Effector memory CD8-positive, alpha-beta T cell (primary cell): ENCODE measurements around the gene SNX4.
A peak's percentile ranks its signal among the peaks of the same experiment; 100 is the strongest.
"Not testable (repeated sequence)": the region's sequence is repeated elsewhere in the genome, so short reads cannot be mapped to it uniquely, and the experiment has no call there.

ENCODE experiments used
- ATAC-seq: fragments of 150-1000 bp; cut with Tn5 transposase; replicated peaks from 2 replicates; pipeline ENCODE4 v1.10.0; 2021; ENCODE audit warnings: mild to moderate bottlenecking, moderate library complexity
- DNase-seq, 3 experiments: peaks; one replicate each; pipeline ENCODE4 v3.0.0; 2021
- H3K27ac Mint-ChIP-seq, 2 donors: one replicate each; pipeline ENCODE4 v1.8.0; 2022; ENCODE audit warnings: mild to moderate bottlenecking in 2 of 2, mixed read lengths in 2 of 2, moderate library complexity in 2 of 2
- H3K27me3 Mint-ChIP-seq, 2 donors: one replicate each; pipeline ENCODE4 v1.8.0; 2022; ENCODE audit warnings: mixed read lengths in 2 of 2
- H3K36me3 Mint-ChIP-seq: one replicate; pipeline ENCODE4 v1.8.0; 2022; ENCODE audit warnings: mild to moderate bottlenecking, moderate library complexity, mixed read lengths; ENCODE audit not compliant: insufficient read depth
- H3K4me1 Mint-ChIP-seq, 2 donors: one replicate each; pipeline ENCODE4 v1.8.0; 2022; ENCODE audit warnings: low read depth in 2 of 2, mixed read lengths in 2 of 2
- H3K4me3 Mint-ChIP-seq, 2 donors: one replicate each; pipeline ENCODE4 v1.8.0; 2022; ENCODE audit warnings: mild to moderate bottlenecking in 2 of 2, mixed read lengths in 2 of 2, moderate library complexity in 2 of 2
- H3K9me3 Mint-ChIP-seq, 2 donors: one replicate each; pipeline ENCODE4 v1.8.0; 2022; ENCODE audit warnings: mixed read lengths in 2 of 2
- total RNA-seq, 9 experiments: gene quantifications; one replicate each; lab custom pipeline; 2026; lab: John Stamatoyannopoulos, UW

The SNX4 gene
- total RNA-seq = 19.4 to 70.5 (median 38.2) reads per million in 9 experiments

GRCh38 chr3:125519678-125520562 lies at the start of gene SNX4:
Gene SNX4, minus strand, starts transcription at chr3:125520202. Its CDS starts 30 bp downstream, at chr3:125520172.
- peaks cover 21% of the 10 kb centered on the region for H3K36me3 Mint-ChIP-seq
- H3K27ac Mint-ChIP-seq = peak within 1 kb of the TSS; percentile 91 to 97
- ATAC-seq (peak; percentile 96), DNase-seq (peak; percentile 77 to 81 (median 78))
- H3K27me3 Mint-ChIP-seq = peaks cover 0 to 6% of the 10 kb centered on the region in 2 donors
- peaks cover 23 to 31% of the 10 kb centered on the region in 2 donors for H3K4me1 Mint-ChIP-seq
- H3K4me3 Mint-ChIP-seq = peak within 1 kb of the TSS; percentile 88 to 98
- H3K9me3 Mint-ChIP-seq = no peaks in the 10 kb centered on the region

GRCh38 chr3:125556314-125556713 lies 36.3 kb upstream of the SNX4 start:
- no peak for ATAC-seq
- Mint-ChIP-seq H3K36me3 (peaks cover 29% of the 10 kb centered on the region), H3K9me3 (no peaks in the 10 kb centered on the region), H3K27me3 (no peaks in the 10 kb centered on the region), H3K27ac (no peak overlapping the region), H3K4me3 (no peak overlapping the region), H3K4me1 (no peaks in the 10 kb centered on the region)
- DNase-seq = no peak

GRCh38 chr3:125552401-125552800 lies 32.4 kb upstream of the SNX4 start:
- ATAC-seq = no peak

GRCh38 chr3:125528920-125529319 lies 8.9 kb upstream of the SNX4 start:
- no peak for ATAC-seq
- Mint-ChIP-seq H3K4me3 (no peak overlapping the region), H3K27ac (no peak overlapping the region), H3K36me3 (peaks cover 25% of the 10 kb centered on the region), H3K4me1 (no peaks in the 10 kb centered on the region), H3K27me3 (peaks cover 0 to 1% of the 10 kb centered on the region in 2 donors), H3K9me3 (no peaks in the 10 kb centered on the region)
- no peak for DNase-seq

More at GRCh38 chr3:125552401-125552800, 32.4 kb upstream of the SNX4 start:
- peaks cover 28% of the 10 kb centered on the region for H3K36me3 Mint-ChIP-seq
- no peaks in the 10 kb centered on the region for H3K9me3 Mint-ChIP-seq
- no peak overlapping the region for H3K27ac Mint-ChIP-seq
- no peak overlapping the region for H3K4me3 Mint-ChIP-seq
- no peak for DNase-seq
- no peaks in the 10 kb centered on the region for H3K27me3 Mint-ChIP-seq
- H3K4me1 Mint-ChIP-seq = no peaks in the 10 kb centered on the region

GRCh38 chr3:125525153-125525552 lies 5.2 kb upstream of the SNX4 start:
- no peak for DNase-seq
- Mint-ChIP-seq H3K27me3 (peaks cover 0 to 6% of the 10 kb centered on the region in 2 donors), H3K9me3 (no peaks in the 10 kb centered on the region), H3K4me3 (no peak overlapping the region), H3K27ac (no peak overlapping the region), H3K4me1 (peaks cover 2 to 4% of the 10 kb centered on the region in 2 donors), H3K36me3 (peaks cover 12% of the 10 kb centered on the region)
- no peak for ATAC-seq

- ATAC-seq, H3K27me3 Mint-ChIP-seq, H3K9me3 Mint-ChIP-seq, DNase-seq: not testable (repeated sequence)
- H3K4me3 Mint-ChIP-seq = peak overlapping the region; percentile 88 to 98
- peak overlapping the region; percentile 91 to 97 for H3K27ac Mint-ChIP-seq
- peaks cover 21% of the 10 kb centered on the region for H3K36me3 Mint-ChIP-seq
- H3K4me1 Mint-ChIP-seq = peaks cover 23 to 31% of the 10 kb centered on the region in 2 donors
Observed at GRCh38 chr3:125520563-125520919, 539 bp upstream of the SNX4 start.

GRCh38 chr3:125515421-125515820 lies 4.6 kb downstream of the SNX4 start:
- H3K9me3 Mint-ChIP-seq = no peaks in the 10 kb centered on the region
- no peak for ATAC-seq
- H3K4me3 Mint-ChIP-seq = no peak overlapping the region
- H3K4me1 Mint-ChIP-seq = peaks cover 31 to 46% of the 10 kb centered on the region in 2 donors
- peaks cover 29% of the 10 kb centered on the region for H3K36me3 Mint-ChIP-seq
- H3K27me3 Mint-ChIP-seq = no peaks in the 10 kb centered on the region
- H3K27ac Mint-ChIP-seq = peak overlapping the region; percentile 32 to 41
- no peak for DNase-seq

GRCh38 chr3:125513490-125514115 lies 6.4 kb downstream of the SNX4 start:
- DNase-seq (no peak), ATAC-seq (no peak)
- peaks cover 23% of the 10 kb centered on the region for H3K36me3 Mint-ChIP-seq
- no peak overlapping the region for H3K4me3 Mint-ChIP-seq
- H3K27ac Mint-ChIP-seq = peak overlapping the region in 1 of 2 donors; percentile 22
- H3K9me3 Mint-ChIP-seq = no peaks in the 10 kb centered on the region
- no peaks in the 10 kb centered on the region for H3K27me3 Mint-ChIP-seq
- H3K4me1 Mint-ChIP-seq = peaks cover 20 to 34% of the 10 kb centered on the region in 2 donors

GRCh38 chr3:125512135-125512920 lies 7.7 kb downstream of the SNX4 start:
- ATAC-seq (peak; percentile 21), DNase-seq (no peak)
- Mint-ChIP-seq H3K4me1 (peaks cover 15 to 32% of the 10 kb centered on the region in 2 donors), H3K9me3 (no peaks in the 10 kb centered on the region), H3K27ac (peak overlapping the region in 1 of 2 donors; percentile 33), H3K4me3 (peak overlapping the region in 1 of 2 donors; percentile 1), H3K36me3 (peaks cover 29% of the 10 kb centered on the region), H3K27me3 (no peaks in the 10 kb centered on the region)

GRCh38 chr3:125511420-125512118 lies 8.4 kb downstream of the SNX4 start:
- Mint-ChIP-seq H3K4me1 (peaks cover 11 to 27% of the 10 kb centered on the region in 2 donors), H3K27me3 (no peaks in the 10 kb centered on the region), H3K4me3 (no peak overlapping the region), H3K27ac (peak overlapping the region; percentile 0 to 33), H3K9me3 (no peaks in the 10 kb centered on the region), H3K36me3 (peaks cover 34% of the 10 kb centered on the region)
- DNase-seq (no peak), ATAC-seq (no peak)

- H3K4me1 Mint-ChIP-seq = peaks cover 5 to 16% of the 10 kb centered on the region in 2 donors
- H3K27me3 Mint-ChIP-seq = no peaks in the 10 kb centered on the region
- H3K9me3 Mint-ChIP-seq = no peaks in the 10 kb centered on the region
Observed at GRCh38 chr3:125507128-125507527, 12.9 kb downstream of the SNX4 start.

GRCh38 chr3:125498630-125499029 lies 21.4 kb downstream of the SNX4 start:
- no peaks in the 10 kb centered on the region for H3K4me1 Mint-ChIP-seq
- H3K9me3 Mint-ChIP-seq = no peaks in the 10 kb centered on the region
- peaks cover 69% of the 10 kb centered on the region for H3K36me3 Mint-ChIP-seq

More at GRCh38 chr3:125507128-125507527, 12.9 kb downstream of the SNX4 start:
- peaks cover 51% of the 10 kb centered on the region for H3K36me3 Mint-ChIP-seq
- no peak overlapping the region for H3K27ac Mint-ChIP-seq
- DNase-seq (no peak), ATAC-seq (no peak)
- no peak overlapping the region for H3K4me3 Mint-ChIP-seq

More at GRCh38 chr3:125498630-125499029, 21.4 kb downstream of the SNX4 start:
- Mint-ChIP-seq H3K27me3 (no peaks in the 10 kb centered on the region), H3K27ac (peak overlapping the region in 1 of 2 donors; percentile 46), H3K4me3 (no peak overlapping the region)
- no peak for ATAC-seq
- no peak for DNase-seq
